Adrenal gland (tissue), 5 donors: ENCODE data around the gene NDUFAF2.
"Not testable (repeated sequence)": the region's sequence is repeated elsewhere in the genome, so short reads cannot be mapped to it uniquely, and the experiment has no call there.

Source experiments
- POLR2A ChIP-seq, 2 donors: fragments of 450-650 bp; IDR thresholded peaks; one replicate each; pipeline ENCODE4 v1.6.1; 2017; ENCODE audit warnings: antibody characterized with exemption in 2 of 2, mild to moderate bottlenecking in 2 of 2, moderate library complexity in 1 of 2
- TF ChIP-seq, protein P1 (sequence below), 6 experiments: fragments of 450-650 bp in 4 of 6; fragments of 200-600 bp in 2 of 6; sonication (generic) in 1 of 6; IDR thresholded peaks; 1 replicate in 5 of 6; 2 replicates in 1 of 6; pipeline versions ENCODE4 v1.5.1 to v1.8.0; 2016 to 2021; ENCODE audit warnings: antibody characterized with exemption in 6 of 6, mild to moderate bottlenecking in 2 of 6, moderate library complexity in 1 of 6
- donor health status: DM: no; HTN: no; CAD: no.

DNA sequence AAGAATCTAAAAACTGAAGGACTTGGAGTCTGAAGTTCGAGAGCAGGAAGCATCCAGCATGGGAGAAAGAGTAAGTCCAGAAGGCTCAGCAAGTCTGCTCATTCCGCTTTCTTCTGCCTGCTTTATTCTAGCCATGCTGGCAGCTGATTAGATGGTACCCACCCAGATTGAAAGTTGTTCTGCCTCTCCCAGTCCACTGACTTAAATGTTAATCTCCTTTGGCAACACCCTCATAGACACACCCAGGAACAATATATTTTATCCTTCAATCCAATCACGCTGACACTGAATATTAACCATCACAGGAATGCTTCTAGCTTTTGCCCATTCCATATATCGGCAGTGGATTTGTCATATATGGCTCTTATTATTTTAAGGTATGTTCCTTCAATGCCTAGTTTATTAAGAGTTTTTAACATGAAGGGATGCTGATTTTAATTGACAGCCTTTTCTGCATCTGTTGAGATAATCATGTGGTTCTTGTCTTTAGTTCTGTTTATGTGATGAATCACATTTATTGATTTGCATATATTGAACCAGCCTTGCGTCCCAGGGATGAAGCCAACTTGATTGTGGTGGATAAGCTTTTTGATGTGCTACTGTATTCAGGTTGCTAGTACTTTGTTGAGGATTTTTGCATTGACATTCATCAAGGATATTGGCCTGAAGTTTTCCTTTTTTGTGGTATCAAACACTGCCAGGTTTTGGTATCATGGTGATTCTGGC is 148.2 kb downstream of the NDUFAF2 start:
- TF ChIP-seq, protein P1, sequence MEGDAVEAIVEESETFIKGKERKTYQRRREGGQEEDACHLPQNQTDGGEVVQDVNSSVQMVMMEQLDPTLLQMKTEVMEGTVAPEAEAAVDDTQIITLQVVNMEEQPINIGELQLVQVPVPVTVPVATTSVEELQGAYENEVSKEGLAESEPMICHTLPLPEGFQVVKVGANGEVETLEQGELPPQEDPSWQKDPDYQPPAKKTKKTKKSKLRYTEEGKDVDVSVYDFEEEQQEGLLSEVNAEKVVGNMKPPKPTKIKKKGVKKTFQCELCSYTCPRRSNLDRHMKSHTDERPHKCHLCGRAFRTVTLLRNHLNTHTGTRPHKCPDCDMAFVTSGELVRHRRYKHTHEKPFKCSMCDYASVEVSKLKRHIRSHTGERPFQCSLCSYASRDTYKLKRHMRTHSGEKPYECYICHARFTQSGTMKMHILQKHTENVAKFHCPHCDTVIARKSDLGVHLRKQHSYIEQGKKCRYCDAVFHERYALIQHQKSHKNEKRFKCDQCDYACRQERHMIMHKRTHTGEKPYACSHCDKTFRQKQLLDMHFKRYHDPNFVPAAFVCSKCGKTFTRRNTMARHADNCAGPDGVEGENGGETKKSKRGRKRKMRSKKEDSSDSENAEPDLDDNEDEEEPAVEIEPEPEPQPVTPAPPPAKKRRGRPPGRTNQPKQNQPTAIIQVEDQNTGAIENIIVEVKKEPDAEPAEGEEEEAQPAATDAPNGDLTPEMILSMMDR (IDR thresholded peaks at IDR 0.05), result not testable (repeated sequence)
- not testable (repeated sequence) for TF ChIP-seq POLR2A (IDR thresholded peaks at IDR 0.05)
